GM18858 (cell line): ENCODE measurements around the gene GRIA1.

Experiments
- ATAC-seq: cut with Tn5 transposase; IDR thresholded peaks from one replicate; pipeline ENCODE4 v1.9.1; 2021; ENCODE audit not compliant: unreplicated experiment

Gene GRIA1

GRCh38 chr5:153601377-153601776 is 110.9 kb downstream of the GRIA1 start:
- ATAC-seq: peak; percentile 82

DNA sequence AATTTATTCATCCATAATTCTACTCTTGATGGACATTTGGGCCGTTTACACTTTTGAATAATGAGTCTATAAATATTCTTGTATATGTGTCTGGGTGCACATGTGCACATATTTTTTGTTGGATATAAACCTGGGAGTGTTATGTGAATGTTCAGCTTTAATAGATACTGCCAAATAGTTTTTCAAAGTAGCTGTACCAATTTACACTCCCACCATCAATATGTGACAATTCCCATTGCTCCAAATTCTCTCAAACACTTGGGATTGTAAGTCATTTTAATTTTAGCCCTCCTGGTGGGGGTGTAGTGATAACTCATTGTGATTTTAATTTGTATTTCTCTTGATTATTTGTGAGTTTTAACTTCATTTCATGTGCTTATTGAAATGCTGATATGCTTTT is 114.9 kb downstream of the GRIA1 start:
- no peak for ATAC-seq

GRCh38 chr5:153610009-153610408 is 119.5 kb downstream of the GRIA1 start:
- no peak for ATAC-seq

- ATAC-seq: no peak
Measured at GRCh38 chr5:153610811-153611210, 120.3 kb downstream of the GRIA1 start.

DNA sequence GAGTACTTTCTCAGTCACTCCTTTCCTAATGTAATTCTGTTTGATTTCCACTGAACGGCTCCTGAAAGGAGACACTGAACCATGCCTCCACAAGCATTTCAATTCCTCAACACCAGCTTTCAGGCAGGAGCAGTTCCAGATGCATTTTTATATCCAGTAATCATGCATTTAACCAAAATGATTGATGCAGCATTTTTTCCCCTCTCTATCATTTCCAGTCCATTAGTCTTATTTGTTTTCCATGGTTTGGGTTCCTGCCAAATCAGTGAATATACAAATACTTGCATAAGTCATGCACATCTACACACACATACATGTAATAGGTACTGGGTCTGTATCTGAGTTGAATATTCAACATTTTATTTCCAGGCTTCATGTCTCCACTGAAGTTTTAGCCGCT is 122.7 kb downstream of the GRIA1 start:
- no peak for ATAC-seq

GRCh38 chr5:153613672-153614071 is 123.2 kb downstream of the GRIA1 start:
- ATAC-seq: no peak

GRCh38 chr5:153617190-153617589 is 126.7 kb downstream of the GRIA1 start:
- ATAC-seq: no peak

DNA sequence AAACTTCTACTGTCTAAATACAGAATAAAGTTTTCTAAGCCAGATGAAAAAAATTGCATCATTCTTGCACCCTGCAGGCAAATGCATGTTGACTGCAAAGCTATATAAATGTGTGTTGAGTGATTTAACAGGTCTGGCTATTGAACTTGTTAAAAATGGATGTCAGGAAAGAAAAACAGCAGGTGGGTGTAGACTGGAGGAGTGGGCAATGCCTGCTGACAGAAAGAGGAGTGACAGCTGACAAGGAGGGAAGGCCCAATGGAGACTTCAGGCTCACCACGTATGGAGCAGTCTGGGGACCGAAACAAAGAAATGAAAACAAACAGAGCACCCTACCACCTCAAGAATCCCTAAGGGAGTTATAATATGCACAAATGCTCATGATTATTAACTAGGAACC is 127.8 kb downstream of the GRIA1 start:
- no peak for ATAC-seq

DNA sequence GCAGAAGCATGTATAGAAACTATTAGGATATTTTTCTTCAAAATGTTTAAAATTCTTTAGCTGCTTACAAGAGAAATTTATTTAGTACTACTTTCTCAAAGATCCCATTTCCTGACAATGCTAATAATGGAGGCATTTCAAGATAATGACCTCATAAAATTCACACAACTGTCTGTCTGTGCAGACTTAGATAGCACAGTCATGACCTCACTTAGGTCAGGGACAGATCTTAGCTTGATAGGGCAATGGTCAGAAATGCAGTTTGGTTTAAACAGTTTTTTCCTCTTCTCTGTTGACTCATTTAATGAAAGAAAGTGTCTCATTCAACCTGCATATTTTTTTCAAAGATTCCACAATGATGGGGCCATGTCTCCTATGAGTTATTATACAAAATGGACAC is 128.4 kb downstream of the GRIA1 start:
- no peak for ATAC-seq

GRCh38 chr5:153619771-153620170 is 129.3 kb downstream of the GRIA1 start:
- no peak for ATAC-seq

DNA sequence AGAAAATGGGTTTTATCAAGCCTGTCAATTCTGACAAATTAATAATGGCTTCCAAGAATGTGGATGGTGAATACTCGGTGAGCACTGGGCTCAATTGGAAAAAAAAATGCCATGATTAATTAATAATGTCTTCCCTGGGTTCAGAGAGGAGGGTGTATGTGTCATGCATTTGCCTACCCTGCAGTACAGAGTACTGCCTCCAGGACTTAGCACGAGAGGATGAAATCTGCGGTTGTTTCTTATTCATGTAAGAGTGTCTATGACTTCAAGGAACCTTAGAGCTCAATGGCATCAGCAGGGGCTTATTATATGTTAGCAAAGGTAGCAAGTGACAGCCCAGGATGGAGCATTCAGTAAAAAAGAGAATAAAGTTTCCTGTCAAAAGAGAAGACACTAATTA is 132.7 kb downstream of the GRIA1 start:
- ATAC-seq: no peak

DNA sequence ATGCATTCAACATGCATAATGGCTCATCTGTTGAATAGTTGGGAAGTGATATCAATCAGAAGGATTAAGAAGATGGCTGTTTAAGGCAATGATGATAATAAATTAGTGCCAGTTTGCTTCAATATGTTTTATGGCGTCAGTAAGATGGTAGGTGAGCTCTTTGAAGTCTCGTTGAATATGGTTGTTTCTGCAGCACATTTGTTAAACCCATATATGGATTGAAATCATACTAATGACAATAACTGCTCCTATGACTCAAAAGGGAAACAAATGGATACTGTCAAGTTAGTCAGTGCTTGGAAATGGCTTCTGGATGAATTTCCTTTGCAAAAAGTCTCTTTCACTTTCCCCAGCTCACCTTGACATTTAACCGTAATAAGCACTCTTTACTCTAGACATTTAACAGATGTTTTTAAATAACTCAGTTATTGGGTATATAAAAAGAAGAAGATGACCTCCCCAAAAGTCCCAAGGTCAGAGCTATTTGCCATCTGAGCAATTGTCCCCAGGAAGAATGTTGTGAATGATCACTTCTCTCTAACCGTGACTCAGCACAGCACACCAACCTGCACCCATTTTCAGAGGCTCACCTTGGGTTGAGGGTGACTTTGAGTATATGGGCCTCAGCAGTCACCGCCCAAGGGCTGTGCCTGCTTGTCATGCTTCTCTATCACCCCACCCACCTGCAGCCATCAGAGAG is 133.4 kb downstream of the GRIA1 start:
- ATAC-seq: no peak

DNA sequence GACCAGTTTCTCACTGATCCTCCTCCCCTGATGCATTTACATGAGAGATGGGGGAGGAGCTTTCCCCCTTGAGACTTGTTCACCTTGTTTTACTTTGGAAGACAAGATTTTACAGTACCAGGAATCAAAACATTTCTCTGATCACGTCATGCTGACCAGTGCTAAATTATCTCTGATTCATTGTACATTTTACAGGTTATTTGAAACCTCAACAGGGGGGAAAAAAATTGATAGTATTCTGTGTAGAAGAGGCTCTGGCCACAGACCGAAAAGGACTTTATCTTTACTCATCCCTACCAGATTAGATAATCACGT is 133.9 kb downstream of the GRIA1 start:
- ATAC-seq: no peak

GRCh38 chr5:153625826-153626354 is 135.4 kb downstream of the GRIA1 start:
- no peak for ATAC-seq

DNA sequence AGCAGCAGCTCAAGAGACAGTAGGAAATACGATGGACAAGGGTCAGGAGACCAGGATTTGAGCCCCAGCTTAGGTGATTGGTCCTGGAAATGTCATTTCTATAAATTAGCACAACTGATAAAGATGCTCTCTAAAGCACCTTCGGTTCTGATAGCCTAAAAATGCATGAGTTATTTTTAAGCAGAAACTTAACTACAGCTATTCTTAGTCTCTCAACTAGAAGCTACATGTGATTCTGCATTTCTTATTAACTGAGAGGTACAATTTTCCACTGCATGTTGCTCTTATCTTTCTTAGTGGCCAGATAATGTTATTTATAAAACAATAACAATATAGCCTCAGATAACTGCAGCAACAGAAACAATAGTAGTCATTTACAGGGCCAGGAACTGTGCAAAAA is 136.4 kb downstream of the GRIA1 start:
- peak; percentile 32 for ATAC-seq

- ATAC-seq: no peak
Measured at GRCh38 chr5:153629027-153629895, 138.8 kb downstream of the GRIA1 start.

GRCh38 chr5:153630546-153630945 is 140.1 kb downstream of the GRIA1 start:
- ATAC-seq: no peak

DNA sequence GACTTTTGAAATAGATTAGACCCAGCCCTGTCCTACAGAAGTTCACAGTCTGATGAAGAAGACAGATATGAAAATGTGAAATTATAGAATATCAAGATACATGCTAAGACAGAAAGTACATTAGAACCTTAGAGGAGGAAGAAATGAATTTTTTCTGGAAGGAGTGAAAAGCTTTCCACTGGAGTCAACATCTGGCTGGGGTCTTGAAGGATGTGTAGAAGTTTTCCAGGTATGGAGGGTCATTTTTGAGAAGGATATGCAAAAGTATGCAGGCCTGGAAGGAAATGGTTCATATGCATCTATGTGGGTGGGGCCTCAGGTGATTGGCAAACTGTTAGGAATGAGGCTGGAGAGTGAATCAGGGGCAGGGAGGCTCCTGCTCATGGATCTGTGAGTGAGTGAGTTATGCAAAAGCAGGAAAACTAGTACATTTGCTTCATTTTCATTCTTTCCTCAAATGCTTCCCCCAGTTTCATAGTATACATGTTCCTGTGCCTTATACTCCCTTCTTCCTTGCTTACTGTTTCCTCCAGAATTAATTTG is 142.3 kb downstream of the GRIA1 start:
- no peak for ATAC-seq

DNA sequence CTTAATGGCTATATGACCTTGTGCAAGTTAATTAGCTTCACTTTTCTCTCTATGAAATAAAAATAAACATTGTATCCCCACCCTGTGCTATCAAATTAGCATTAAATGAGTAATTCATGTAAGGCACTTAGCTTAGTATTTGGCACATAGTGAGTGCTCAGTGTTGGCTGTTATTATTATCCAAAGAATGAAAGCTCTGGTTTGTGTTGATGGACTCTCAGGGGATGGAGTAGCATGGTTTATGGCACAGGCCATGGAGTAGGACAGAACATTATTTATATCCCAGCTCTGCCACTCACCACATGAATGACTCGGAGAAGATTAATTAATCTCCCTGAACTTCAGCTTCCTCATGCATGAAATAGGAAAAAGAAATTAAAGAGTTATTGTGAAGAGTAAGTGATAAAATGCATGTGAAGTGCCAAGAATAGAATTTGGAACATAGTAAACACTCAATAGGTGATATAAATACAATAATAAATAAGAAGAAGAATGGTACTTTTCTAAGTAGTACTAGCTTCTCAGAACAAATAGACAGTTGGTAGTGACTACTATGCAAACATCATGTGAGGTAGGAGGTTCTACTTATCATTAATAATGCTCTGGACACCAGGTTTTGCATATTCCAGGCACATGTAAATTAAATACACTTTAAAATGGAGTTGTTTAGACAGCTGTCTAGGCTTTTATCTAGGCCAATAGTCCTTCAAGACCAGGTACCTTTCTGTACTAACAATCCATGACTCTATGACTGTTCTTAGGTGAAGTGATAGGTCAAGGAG is 146.4 kb downstream of the GRIA1 start:
- no peak for ATAC-seq

DNA sequence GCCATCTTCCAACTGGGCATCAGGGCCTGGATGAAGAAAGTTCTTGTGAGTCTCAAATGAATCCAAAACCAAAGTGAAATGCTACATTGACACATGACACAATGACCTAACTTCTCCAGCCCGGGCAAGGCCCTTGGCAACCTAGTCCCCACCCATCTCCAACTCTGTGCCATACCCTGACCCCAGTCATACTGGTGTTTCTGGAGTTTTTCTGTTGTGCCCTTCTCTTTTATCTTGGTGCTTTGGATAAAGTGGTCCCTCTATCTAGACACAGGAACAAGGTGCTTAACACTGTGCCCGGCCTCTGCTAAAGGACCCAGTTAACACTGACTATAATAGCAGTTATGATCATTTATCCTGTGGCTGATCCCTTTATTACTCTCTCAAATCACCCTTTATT is 149.8 kb downstream of the GRIA1 start:
- ATAC-seq: no peak

- no peak for ATAC-seq
Measured at GRCh38 chr5:153641183-153641688, 150.8 kb downstream of the GRIA1 start.
